Ovary (tissue), 3 donors: ENCODE data around the gene MTMR12.

Experiments used
- EP300 ChIP-seq: sonication (generic); formaldehyde crosslinking; IDR thresholded peaks from one replicate; pipeline ENCODE4 v1.6.1; 2017; ENCODE audit warnings: antibody characterized with exemption
- POLR2A ChIP-seq: fragments of 450-650 bp; IDR thresholded peaks from one replicate; pipeline ENCODE4 v1.6.1; 2017; ENCODE audit warnings: antibody characterized with exemption, mild to moderate bottlenecking, moderate library complexity
- TF ChIP-seq, protein P1 (sequence below), 3 donors: fragments of 450-650 bp in 2 of 3; fragments of 200-600 bp in 1 of 3; IDR thresholded peaks; one replicate each; pipeline versions ENCODE4 v1.5.1 to v1.8.0; 2016 to 2022; ENCODE audit warnings: antibody characterized with exemption in 3 of 3, mild to moderate bottlenecking in 1 of 3
- donor health status: DM: no; HTN: no; CAD: no.

DNA sequence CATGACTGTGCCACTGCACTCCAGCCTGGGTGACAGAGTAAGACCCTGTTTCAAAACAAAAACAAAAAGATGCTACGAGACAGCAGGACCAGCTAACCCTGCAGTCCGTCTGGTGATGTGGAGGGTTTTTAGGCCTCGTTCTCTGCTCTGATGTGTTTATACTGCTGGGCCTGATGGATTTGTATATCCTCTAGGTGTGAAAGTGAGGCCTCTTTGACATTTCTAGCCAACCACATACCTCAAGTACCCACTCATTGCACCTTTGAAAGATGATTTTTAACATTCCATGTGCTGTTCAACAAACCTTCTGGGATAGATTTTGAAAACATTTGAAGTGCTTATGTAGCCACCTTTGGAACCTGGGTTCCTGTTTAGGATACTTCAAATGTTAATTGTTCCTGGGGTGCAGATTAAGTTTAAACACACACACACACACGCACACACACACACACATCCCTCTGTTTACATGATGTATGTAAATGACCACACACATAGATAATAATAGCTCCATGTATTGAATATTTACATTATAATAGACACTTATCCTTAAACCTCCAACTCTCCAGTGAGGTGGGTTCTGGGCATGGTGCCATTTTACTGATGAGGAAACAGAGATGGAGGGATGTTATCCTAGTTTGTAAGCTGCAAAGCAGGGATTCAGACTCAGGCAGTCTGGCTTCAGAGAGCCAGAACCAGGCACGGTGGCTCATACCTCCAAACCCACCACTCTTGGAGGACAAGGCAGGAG lies 89.8 kb downstream of the MTMR12 start:
- TF ChIP-seq, protein P1, sequence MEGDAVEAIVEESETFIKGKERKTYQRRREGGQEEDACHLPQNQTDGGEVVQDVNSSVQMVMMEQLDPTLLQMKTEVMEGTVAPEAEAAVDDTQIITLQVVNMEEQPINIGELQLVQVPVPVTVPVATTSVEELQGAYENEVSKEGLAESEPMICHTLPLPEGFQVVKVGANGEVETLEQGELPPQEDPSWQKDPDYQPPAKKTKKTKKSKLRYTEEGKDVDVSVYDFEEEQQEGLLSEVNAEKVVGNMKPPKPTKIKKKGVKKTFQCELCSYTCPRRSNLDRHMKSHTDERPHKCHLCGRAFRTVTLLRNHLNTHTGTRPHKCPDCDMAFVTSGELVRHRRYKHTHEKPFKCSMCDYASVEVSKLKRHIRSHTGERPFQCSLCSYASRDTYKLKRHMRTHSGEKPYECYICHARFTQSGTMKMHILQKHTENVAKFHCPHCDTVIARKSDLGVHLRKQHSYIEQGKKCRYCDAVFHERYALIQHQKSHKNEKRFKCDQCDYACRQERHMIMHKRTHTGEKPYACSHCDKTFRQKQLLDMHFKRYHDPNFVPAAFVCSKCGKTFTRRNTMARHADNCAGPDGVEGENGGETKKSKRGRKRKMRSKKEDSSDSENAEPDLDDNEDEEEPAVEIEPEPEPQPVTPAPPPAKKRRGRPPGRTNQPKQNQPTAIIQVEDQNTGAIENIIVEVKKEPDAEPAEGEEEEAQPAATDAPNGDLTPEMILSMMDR (IDR thresholded peaks at IDR 0.05): no peak
- no peak for TF ChIP-seq POLR2A
- no peak for TF ChIP-seq EP300
